ENCODE results near the gene TNRC18.

The TNRC18 gene

DNA sequence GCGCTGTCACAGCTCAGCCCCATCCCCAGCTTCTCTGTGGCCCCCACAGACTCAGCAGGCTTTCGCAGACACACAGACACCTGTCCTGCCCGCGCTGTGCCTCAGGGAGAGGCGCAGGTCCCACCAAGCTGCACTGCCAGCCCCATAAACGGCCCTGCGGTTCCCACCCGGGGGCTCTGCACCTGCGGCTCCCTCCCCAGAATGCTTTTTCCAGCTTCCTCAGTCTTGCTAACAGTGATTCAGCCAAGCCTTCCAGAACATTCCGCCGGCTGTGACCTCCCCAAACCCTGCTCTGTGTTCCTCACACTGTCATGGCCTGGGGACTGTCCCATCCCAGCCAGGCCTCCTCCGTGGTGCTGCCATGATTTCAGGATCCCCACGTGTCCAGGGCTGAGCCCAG, 27.8 kb upstream of the TNRC18 start:
- DNase-seq (ENCODE audit: low read depth) = no peak

DNA sequence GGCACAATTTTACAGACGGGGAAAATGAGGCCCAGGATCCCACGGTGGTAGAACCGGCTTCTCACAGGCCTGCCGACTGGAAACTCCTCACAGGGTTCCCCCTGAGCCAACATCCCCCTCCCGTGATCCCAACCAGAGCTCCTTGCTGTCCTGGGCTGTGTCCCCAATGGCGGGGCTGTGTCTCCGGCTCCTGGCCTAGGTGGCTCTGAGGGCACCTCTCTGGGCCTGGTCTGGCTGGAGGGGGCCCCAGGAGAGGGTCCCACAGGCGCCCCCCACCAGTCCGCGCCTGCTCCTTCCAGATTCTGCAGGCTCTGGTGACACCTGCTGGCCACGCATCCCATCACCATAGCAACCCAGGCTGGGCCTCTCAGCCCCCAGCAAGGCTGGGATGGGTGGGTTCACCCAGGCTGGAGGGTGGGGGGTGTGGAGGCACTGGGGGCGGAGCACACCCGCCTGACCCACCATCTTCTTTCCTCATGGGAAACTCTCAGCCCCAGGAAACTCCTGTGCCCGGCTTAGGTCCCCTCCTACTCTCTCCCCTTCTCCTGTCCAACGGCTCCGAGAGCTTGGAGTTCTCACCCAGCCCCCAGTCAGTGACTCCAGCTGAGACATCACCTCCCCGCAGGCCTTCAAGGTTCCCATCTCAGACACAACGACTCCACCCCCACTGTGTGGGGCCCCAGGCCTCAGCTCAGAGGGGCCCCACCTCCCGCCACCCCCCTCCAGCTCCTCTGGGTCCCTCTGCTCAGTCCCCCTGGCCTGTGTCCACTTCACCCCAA, 27.1 kb upstream of the TNRC18 start:
- DNase-seq (ENCODE audit: low read depth) = no peak

DNA sequence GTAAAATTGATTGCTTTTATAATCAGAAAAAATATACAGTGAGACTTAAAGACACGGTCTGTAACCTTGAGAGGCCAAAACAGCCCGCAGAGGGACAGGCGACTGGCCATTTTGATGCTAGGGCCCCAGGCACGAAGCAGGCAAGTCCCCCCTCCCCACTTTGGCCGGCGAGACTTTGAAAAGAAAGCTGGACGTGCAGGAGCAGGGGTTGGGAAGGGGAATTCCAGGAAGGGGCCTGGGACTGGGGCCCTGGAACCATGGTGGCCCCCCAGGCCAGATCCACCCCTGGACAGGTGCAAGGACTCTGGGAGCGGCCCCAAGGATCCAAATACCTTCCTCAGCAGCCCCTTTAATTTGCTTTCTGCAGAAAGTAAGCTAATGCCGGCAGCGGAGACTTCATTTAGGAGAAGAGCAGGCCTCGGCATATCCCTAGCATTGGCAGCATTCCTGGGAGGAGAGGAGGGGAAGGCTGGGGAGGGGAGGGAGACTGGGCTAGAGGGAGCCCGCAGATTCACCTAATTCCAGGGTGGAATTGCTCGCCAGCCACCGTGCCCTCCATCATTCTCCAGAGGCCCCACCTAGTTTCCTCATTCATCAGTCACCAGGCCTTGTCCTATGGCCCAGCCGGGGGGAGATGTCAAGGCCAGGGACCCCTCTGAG, 24.9 kb upstream of the TNRC18 start:
- no peak for DNase-seq (ENCODE audit: low read depth)

DNA sequence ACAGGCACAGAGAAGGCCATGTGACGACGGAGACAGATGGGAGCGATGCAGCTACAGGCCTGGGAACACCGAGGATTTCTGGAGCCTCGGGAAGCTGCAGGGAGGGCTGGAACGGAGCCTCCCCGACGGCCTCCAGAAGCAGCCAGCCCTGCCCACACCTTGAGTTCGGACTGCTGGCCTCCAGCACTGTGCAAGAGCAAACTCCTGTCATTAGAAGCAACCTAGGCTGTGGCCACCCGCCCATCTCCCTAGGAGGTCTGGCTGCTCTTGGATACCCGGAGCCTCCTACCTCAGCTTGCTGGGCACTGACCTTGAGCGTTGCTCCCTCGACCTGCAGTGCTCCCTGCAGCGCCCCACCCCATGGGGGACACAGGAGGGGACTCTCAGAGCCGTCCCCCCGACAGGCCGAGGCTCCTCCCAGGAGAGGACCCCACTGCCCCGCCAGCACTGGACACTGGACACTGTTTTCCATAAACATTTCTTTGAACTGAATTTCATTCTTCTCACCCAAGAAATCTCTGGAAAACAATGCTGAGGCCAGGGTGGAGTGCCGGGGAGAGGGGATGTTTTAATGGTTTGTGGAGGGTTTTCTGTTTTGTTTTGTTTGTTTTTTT, 22.5 kb upstream of the TNRC18 start:
- no peak for DNase-seq (ENCODE audit: low read depth)

DNA sequence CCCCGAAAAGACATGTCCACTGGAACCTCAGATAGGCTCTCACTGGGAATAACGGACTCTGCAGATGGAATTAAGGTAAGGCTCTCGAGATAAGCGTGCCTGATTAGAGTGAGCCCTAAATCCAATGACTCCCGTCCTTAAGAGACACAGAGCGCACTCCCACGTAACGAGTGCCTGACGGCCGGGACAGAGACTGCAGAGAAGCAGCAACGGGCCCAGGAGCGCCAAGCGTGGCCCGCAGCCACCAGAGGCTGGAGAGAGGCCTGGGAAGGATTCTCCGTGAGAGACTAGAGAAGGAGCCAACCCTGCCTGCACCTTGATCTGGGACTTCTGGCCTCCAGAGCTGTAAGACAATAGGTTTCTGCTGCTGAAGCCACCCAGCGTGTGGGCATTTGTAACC, 20.0 kb upstream of the TNRC18 start:
- DNase-seq (ENCODE audit: low read depth) = no peak

DNA sequence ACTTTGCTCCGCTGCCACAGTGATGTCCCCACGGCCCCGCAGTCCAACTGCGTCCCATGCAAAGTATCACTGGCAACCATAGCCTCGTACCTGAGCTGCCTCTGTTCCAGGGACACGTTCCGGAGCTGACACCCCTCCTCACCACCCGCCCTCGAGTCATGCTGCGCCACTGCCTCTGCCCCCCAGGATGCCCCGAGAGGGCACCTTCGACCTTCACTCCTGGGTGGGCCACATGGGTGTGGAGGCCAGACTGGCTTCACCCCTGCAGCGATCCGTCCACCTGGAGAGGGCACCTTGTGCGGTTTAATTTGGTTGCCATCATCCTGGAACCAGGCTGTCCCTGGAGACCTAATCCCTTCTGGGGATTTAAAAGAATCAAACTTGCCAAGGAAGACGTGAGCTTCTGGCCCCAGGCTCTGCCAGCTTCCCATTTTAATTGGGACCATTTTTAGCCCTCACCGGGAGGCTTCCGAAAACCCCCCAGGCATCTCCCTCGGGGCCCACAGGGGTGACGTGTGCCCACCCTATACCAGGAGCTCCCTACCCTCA, 19.2 kb upstream of the TNRC18 start:
- no peak for DNase-seq (ENCODE audit: low read depth)

DNA sequence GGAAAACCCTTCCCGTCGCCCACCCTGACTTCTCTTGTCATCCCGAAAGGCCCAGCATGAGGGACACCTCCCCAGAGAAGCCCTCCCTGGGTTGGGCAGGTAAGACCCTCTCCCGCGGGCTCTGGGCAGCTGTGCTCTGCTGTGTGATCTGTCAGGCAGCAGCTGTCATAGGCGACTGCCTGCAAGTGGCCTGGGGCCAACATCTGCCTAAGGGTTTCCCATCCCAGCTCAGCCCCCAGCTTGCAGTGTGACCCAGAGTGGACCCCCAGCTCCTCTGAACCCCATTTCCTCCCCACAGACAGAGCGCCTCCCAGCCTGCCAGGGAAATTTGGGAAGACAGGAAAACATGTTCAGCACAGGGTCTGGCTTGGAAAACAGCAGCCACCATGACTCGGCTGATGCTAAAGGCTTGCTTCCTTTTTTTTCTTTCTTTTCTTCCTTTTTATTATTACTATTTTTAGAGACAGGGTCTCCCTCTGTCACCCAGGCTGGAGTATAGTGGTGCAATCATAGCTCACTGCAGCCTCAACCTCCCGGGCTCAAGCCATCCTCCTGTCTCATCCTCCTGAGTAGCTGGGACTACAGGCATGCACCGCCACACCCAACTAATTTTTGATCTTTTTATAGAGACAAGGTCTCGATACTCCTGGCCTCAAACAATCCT, 18.3 kb upstream of the TNRC18 start:
- DNase-seq (ENCODE audit: low read depth) = no peak

DNA sequence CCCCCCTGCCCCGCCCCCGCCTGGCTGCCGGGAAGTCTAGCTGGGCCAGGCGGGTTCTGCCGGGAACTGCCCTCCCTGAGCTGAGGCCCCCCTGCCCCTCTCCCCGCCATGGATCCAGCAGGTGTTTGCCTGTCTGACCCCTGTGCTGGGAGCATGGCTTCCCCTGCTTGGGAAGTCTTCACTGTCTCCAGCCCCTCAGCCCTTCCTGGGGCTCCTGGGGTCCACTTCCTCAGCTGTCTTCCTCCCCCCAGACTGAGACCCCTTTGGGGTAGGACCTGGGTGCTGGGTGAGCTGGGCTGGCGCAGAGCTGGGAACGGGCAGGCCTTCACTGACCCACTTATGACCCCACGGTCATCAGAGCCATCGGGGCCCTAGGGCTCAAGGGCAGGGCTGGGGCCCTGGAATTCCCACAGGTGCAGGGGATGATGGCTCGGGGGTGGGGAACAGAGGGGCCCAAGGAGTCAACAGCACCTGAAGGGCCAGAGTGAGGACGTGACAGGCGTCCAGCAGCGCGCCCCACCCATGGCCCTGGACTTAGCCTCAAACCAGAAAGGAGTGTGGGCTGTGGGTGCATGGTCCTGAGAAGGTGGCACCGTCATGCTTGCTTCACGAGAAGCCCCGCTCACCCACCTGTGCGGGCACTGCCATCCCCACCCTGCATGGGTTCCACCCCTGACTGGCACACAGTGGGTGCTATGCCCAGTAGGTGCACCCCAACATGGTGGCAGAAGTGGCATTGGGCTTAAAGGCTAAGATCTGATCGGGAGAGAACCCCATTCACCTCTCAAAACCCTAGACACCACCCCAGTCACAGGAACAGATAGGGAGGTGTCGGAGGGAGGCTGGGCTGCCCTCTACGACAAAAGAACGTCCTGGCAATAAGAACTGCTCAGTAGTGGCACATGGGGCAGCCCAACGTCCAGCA, 16.2 kb upstream of the TNRC18 start:
- no peak for DNase-seq (ENCODE audit: low read depth)

DNA sequence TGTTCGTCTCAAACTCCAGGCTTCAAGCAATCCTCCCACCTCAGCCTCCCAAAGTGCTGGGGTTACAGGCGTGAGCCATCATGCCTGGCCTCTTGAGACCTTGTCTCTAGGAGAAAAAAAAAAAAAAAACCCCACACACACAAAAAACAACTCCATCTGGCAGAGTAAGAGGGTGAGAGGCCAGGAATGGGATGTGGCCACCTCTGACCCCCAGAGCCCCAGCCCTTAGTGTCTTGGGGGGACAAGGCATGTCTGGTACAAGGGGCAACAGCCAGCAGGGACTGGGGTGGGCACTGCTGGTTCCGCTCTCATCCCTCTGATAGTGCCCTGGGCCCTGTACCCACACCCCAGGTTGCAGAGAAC, 15.6 kb upstream of the TNRC18 start:
- no peak for DNase-seq (ENCODE audit: low read depth)

DNA sequence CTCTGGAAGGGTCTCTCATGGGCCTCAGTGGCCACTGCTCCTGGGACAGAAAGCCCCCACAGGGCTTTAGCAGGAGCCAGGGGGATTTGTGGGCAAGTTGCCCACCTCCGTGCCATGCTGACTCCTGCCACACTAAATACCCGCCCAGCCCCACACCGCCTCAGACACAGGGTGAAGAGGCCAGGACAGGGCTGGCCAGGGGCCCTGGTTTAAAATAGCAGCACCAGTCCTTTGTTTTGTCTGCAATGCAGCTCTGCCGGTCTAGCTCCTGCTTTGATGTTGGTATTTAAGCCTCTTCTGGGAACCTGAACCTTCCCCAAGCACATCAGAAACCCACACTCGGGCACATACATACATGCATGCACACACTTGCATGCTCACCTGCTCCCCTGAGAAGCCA, 14.4 kb upstream of the TNRC18 start:
- no peak for DNase-seq (ENCODE audit: low read depth)

DNA sequence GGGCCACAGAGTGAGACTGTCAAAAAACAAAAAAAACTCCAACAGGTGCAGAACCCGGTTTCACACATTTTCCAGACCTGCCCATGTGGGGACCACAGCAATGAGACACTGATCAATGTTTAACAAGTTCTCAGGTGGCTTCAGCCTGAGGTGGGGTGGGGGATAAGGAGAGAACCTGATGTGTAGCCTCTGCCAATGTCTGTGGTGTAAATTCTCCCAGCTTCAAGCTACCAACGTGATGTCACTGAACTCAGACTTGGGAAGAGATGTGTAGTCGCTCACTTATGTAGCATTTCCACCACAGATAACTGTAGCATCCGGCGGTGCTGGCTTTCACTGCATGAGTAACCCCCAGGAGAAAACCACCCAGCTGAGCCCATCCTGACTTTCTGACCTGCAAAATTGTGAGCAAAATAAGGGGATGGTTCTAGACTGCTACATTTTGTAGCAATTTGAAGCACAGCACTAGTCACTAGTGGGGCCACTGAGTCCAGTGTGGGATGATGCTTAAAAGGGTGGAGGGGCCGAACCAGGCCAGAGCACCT, 13.8 kb upstream of the TNRC18 start:
- no peak for DNase-seq (ENCODE audit: low read depth)

DNA sequence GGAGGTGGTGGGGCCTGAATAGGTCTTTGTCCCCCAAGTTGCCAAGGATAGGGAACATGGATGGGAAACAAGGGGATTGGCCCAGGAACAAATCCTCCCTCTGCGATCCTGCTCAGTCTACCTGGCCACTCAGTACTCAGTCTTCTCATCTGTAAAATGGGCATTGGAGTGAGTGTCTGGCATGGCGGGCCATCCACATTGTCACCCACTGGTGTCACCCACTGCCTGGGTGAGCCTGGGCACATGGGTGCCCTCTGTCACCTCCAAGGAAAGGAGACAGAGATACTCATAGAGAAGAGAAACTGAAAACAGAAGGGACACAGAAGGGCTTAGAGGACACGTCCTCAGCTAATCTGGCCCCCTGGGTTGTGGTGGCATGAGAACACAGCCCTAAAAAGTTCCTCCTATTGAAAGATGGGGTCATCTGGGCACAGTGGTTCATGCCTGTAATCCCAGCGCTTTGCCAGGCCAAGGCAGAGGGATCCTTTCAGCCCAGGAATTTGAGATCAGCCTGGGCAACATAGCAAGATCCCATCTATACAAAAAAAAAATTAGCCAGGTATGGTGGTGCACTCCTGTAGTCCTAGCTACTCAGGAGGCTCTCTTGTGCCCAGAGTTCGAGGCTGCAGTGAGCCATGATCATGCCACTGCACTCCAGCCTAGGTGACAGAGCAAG, 12.5 kb upstream of the TNRC18 start:
- DNase-seq (ENCODE audit: low read depth) = no peak

DNA sequence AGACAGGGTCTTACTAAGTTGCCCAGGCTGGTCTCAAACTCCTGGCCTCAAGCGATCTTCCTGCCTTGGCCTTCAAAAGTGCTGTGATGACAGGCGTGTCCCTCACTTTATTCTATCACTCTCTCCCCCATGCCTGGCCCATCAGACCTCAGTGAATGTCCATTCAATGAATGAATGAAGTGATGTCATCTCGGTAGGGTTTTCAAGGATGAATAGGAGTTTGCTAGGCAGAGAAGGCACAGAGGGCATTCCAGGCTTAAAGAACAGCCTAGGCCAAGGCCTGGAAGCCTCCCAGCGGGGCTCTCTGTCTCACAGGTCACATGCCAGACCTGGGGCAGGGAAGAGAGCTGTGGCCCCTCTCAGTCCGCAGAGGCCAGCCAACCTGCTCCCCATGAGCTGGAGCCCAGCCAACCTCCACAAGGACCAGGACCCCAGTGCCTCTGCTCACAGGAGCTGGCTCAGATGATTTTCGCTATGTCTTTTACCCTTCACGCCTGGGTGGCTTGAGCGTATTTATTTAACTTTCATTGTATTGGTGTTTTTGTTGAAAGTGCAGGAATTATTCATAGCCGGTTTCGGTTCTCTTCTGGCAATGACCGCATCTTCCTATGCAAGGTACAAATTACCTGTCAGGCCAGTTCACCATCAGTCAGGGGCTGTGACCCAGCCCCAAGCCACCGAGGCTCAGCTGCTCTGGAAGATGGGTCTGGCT, 11.8 kb upstream of the TNRC18 start:
- no peak for DNase-seq (ENCODE audit: low read depth)

DNA sequence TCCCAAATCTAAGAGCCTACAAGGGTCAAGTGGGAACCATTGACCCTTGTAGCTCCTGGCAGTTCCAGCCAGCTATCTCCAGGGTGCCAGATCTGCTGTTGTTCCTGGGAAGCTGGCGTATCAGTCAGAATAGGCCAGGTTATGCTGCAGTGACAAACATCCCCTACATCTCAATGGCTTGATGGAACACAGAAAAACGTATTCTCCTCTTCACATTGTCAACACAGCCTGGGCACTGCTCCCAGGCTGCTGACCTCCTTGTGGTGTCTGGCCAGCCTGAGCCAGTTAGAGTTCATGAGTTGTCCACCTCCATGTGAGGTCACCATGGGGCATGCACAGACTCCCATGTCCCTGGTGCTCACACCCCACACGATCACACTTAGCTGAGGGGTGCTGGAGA, 9.5 kb upstream of the TNRC18 start:
- no peak for DNase-seq (ENCODE audit: low read depth)

DNA sequence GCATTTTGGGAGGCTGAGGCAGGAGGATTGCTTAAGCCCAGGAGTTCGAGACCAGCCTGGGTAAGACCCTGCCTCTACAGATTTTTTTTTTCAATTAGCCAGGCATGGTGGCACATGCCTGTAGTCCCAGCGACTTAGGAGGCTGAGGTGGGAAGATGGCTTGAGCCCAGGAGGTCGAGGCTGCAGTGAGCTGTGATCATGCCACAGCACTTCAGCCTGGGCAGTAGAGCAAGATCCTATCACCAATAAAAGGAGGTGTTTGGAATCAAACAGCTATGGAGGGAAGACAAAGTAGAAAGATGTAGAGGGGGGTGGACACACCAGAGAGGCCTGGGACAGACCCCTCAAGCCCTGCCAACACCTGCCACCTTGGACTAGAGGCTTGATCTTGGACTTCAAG, 9.1 kb upstream of the TNRC18 start:
- DNase-seq (ENCODE audit: low read depth) = no peak

DNA sequence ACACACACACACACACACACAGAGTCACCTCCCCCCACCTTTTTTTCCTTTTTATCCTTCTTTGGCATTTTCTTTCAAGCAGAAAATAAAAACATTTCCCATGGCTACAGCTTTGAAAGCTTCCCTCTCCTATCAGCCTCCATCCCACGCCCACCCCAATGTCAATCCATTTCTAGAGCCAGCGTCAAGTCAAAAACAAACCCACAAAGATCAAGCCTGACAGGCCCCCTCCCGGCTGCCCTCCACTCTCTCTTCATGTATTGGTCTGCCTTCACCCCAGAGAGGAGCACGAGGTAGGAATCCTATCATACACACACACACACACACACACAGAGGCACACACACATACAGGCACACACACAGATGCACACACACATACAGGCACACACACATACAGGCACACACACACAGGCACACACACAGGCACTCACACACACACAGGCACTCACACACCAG, 8.0 kb upstream of the TNRC18 start:
- no peak for DNase-seq (ENCODE audit: low read depth)

DNA sequence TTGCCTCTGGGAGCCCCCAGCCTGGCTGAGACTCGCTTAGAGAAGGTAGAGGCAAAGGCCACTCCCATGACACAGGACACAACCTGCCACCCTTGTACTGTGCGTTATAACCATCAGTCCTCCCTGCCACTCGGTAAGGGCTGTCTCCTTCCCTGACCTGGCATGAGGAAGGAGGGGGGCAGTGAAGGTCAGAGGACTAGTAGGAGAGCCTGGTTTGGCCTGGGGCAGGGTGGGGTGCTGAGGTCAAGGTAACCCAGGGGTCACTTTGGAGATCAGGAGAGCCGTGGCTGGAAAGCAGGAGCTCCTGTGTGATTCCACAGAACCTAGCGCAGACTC, 6.9 kb upstream of the TNRC18 start:
- no peak for DNase-seq (ENCODE audit: low read depth)

DNA sequence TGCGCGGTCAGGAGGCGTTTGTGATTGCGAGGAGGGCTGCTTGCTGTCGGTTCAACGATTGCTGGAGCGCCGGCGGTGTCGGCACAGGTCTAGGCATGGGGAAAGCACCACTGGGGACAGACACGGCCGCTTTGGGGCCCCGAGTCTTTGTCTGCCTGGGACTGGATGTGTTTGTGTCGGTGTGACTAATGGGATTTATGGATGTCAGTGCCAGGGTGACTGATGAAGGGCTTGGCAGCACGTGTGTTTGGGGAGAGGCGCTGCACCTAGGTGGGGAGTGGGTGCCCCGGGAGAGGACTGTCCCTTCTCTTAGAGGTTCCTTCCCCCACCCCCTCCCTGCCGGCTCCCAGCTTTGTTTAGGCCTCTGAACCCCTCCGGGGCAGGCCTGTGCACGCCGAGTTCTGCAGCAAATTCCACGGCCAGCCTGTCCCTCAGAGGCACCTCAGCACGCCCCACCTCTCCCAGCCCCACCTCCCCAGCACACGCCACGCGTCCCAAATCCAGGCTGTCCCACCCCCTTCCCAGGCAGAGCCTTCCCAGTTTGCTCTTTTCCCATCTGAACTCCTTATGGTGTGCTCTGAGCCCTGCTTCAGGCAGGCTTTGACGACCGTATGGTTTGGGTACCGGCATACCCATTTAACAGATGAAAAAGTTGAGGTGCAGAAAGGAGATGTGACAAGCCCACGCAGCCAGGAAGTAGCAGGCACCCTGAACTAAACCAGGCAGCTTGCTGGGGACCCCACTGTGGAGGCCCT, 6.4 kb upstream of the TNRC18 start:
- DNase-seq (ENCODE audit: low read depth) = no peak

DNA sequence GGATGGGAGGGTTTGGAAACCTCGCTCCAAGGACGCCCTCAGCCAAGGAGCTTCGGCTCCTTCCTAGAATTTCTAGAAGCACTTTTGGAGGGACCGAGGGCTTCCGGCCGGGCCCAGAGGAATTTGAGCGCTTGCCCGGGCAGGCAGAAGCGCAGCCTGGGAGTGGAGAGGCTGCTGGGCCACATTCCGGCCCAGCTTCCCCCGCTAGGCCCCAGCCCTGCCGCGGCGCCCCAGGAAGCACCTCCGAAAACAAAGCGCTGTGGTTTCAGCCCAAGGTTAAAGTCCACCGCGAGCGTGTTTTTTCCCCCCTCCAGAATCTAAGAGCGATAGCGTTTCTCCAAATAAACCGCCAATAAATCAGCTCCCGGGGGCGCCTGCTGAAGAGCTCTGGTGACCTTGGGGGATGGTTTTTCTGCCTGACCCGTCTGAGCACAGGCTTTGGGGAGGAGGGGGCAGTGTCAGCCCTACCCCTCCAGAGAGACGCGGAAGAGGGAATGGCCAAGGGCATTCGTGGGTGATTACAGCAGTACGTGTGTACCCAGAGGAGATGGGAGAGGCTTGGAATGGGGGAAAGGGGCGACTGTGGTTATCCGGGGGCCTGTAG, 5.7 kb upstream of the TNRC18 start:
- no peak for DNase-seq (ENCODE audit: low read depth)
